ENCODE results near the gene ANAPC10.
A peak's percentile ranks its signal among the peaks of the same experiment; 100 is the strongest.

ANAPC10 gene, protein sequence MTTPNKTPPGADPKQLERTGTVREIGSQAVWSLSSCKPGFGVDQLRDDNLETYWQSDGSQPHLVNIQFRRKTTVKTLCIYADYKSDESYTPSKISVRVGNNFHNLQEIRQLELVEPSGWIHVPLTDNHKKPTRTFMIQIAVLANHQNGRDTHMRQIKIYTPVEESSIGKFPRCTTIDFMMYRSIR

GRCh38 chr4:145097821-145098674, at the start of gene ANAPC10, which contains the start of gene ABCE1:
ANAPC10 (minus strand) TSS chr4:145098196; CDS start chr4:145096099, 2,097 bp downstream.
ABCE1 (plus strand) TSS chr4:145098311; CDS start chr4:145104413, 6,102 bp downstream.
- TF ChIP-seq RAD21 (IDR thresholded peaks at IDR 0.05; ENCODE audit: low read depth) = peak; percentile 22; the same call in 1 of the 2 replicates
- peak; percentile 5; the same call in 1 of the 2 replicates for TF ChIP-seq FOXM1 (IDR thresholded peaks at IDR 0.05; ENCODE audit: borderline replicate concordance, low read depth)
- TF ChIP-seq, protein P1, sequence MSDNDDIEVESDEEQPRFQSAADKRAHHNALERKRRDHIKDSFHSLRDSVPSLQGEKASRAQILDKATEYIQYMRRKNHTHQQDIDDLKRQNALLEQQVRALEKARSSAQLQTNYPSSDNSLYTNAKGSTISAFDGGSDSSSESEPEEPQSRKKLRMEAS (IDR thresholded peaks at IDR 0.05) = peak; percentile 97
- TF ChIP-seq ZBTB7A (IDR thresholded peaks at IDR 0.05; ENCODE audit: low read depth) = no peak
- TF ChIP-seq CEBPB (IDR thresholded peaks at IDR 0.05) = no peak
- no peak for TF ChIP-seq EP300 (IDR thresholded peaks at IDR 0.05; ENCODE audit: borderline replicate concordance)
- peak; percentile 76 for TF ChIP-seq NFIC (IDR thresholded peaks at IDR 0.05)
- peak; percentile 92 for TF ChIP-seq CREB1 (IDR thresholded peaks at IDR 0.05; ENCODE audit: low read depth)
- peak; percentile 46 for TF ChIP-seq TCF12 (IDR thresholded peaks at IDR 0.05; ENCODE audit: low read depth)
- TF ChIP-seq, protein P2, sequence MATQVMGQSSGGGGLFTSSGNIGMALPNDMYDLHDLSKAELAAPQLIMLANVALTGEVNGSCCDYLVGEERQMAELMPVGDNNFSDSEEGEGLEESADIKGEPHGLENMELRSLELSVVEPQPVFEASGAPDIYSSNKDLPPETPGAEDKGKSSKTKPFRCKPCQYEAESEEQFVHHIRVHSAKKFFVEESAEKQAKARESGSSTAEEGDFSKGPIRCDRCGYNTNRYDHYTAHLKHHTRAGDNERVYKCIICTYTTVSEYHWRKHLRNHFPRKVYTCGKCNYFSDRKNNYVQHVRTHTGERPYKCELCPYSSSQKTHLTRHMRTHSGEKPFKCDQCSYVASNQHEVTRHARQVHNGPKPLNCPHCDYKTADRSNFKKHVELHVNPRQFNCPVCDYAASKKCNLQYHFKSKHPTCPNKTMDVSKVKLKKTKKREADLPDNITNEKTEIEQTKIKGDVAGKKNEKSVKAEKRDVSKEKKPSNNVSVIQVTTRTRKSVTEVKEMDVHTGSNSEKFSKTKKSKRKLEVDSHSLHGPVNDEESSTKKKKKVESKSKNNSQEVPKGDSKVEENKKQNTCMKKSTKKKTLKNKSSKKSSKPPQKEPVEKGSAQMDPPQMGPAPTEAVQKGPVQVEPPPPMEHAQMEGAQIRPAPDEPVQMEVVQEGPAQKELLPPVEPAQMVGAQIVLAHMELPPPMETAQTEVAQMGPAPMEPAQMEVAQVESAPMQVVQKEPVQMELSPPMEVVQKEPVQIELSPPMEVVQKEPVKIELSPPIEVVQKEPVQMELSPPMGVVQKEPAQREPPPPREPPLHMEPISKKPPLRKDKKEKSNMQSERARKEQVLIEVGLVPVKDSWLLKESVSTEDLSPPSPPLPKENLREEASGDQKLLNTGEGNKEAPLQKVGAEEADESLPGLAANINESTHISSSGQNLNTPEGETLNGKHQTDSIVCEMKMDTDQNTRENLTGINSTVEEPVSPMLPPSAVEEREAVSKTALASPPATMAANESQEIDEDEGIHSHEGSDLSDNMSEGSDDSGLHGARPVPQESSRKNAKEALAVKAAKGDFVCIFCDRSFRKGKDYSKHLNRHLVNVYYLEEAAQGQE (IDR thresholded peaks at IDR 0.05; ENCODE audit: low read depth) = no peak
- TF ChIP-seq EGR1 (IDR thresholded peaks at IDR 0.05) = no peak
- TF ChIP-seq YY1 (IDR thresholded peaks at IDR 0.05; ENCODE audit: low read depth) = peak; percentile 97
- TF ChIP-seq TAF1 (IDR thresholded peaks at IDR 0.05; ENCODE audit: low read depth) = peak; percentile 92
- TF ChIP-seq, protein P3, sequence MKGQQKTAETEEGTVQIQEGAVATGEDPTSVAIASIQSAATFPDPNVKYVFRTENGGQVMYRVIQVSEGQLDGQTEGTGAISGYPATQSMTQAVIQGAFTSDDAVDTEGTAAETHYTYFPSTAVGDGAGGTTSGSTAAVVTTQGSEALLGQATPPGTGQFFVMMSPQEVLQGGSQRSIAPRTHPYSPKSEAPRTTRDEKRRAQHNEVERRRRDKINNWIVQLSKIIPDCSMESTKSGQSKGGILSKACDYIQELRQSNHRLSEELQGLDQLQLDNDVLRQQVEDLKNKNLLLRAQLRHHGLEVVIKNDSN (IDR thresholded peaks at IDR 0.05) = no peak
- 0 out of 2 replicates have a peak, but pooled peaks have one; percentile 37 for TF ChIP-seq TEAD4 (IDR thresholded peaks at IDR 0.05)

DNA sequence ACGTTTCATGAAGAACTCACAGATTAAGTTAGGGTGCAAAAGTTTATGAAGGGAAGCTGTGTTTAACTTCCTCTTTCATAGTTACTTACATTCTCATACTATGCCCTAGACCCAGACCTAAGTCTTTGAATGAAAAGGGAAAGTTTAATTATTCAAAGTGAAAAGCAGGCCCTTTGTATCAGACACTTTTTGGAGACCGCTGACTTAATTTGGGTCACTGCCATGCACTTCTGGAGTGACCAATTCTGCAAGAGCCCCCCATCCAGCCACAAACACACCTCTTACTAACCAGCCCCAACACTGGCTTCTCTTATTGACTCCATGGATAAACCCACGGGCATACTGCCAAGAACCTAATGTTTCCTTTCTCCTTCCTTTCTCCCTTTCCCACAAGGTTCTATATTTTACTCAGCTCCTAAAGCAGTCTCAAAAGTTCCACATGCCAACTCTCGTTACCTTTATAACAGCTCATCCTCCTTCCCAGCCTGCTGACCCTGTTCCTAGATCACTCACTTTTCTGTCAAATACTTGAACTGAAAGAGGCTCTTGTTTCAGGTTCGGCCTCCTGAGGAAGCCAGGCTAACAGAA, 34.6 kb upstream of the ANAPC10 start:
- no peak for TF ChIP-seq TAF1 (IDR thresholded peaks at IDR 0.05; ENCODE audit: low read depth)
- TF ChIP-seq, protein P3 (IDR thresholded peaks at IDR 0.05) = no peak
- no peak for TF ChIP-seq FOXM1 (IDR thresholded peaks at IDR 0.05; ENCODE audit: borderline replicate concordance, low read depth)
- no peak for TF ChIP-seq CEBPB (IDR thresholded peaks at IDR 0.05)
- TF ChIP-seq, protein P2 (IDR thresholded peaks at IDR 0.05; ENCODE audit: low read depth) = no peak
- TF ChIP-seq ZBTB7A (IDR thresholded peaks at IDR 0.05; ENCODE audit: low read depth) = no peak
- TF ChIP-seq, protein P1 (IDR thresholded peaks at IDR 0.05) = no peak
- no peak for TF ChIP-seq YY1 (IDR thresholded peaks at IDR 0.05; ENCODE audit: low read depth)
- no peak for TF ChIP-seq CREB1 (IDR thresholded peaks at IDR 0.05; ENCODE audit: low read depth)
- TF ChIP-seq TCF12 (IDR thresholded peaks at IDR 0.05; ENCODE audit: low read depth) = no peak
- no peak for TF ChIP-seq EP300 (IDR thresholded peaks at IDR 0.05; ENCODE audit: borderline replicate concordance)
- no peak for TF ChIP-seq TEAD4 (IDR thresholded peaks at IDR 0.05)
- TF ChIP-seq EGR1 (IDR thresholded peaks at IDR 0.05) = no peak
- TF ChIP-seq RAD21 (IDR thresholded peaks at IDR 0.05; ENCODE audit: low read depth) = no peak

GRCh38 chr4:145131848-145132247, 33.9 kb upstream of the ANAPC10 start:
- TF ChIP-seq, protein P1 (IDR thresholded peaks at IDR 0.05) = no peak
- TF ChIP-seq TAF1 (IDR thresholded peaks at IDR 0.05; ENCODE audit: low read depth) (no peak), RAD21 (IDR thresholded peaks at IDR 0.05; ENCODE audit: low read depth) (no peak)
- TF ChIP-seq, protein P3 (IDR thresholded peaks at IDR 0.05) = no peak

GRCh38 chr4:145130788-145131399, 32.9 kb upstream of the ANAPC10 start:
- TF ChIP-seq, protein P3 (IDR thresholded peaks at IDR 0.05) = no peak
- TF ChIP-seq CEBPB (IDR thresholded peaks at IDR 0.05) (no peak), EP300 (IDR thresholded peaks at IDR 0.05; ENCODE audit: borderline replicate concordance) (no peak), TCF12 (IDR thresholded peaks at IDR 0.05; ENCODE audit: low read depth) (no peak), EGR1 (IDR thresholded peaks at IDR 0.05) (no peak), TAF1 (IDR thresholded peaks at IDR 0.05; ENCODE audit: low read depth) (no peak), YY1 (IDR thresholded peaks at IDR 0.05; ENCODE audit: low read depth) (no peak)
- TF ChIP-seq, protein P2 (IDR thresholded peaks at IDR 0.05; ENCODE audit: low read depth) = no peak
- TF ChIP-seq, protein P1 (IDR thresholded peaks at IDR 0.05) = no peak
